Heart right ventricle (tissue), 16 donors: ENCODE results near the gene HYAL3. TPM values are rescaled to one million over a fixed set of nuclear protein-coding genes. Genes with fewer than 3 reads are reported as not detected.
A peak's percentile ranks its signal among the peaks of the same experiment; 100 is the strongest.

Experiments used
- ATAC-seq, 8 donors: fragments of 200-7000 bp; cut with Tn5 transposase; one replicate each; pipeline ENCODE4 v1.9.1; 2020; ENCODE audit warnings: mild to moderate bottlenecking in 8 of 8, moderate library complexity in 8 of 8, moderate number of reproducible peaks in 1 of 8
- DNase-seq, 2 donors: peaks; one replicate each; pipeline ENCODE4 v3.0.0-alpha.2; 2020
- H3K27ac ChIP-seq, 10 donors: fragments of 200-600 bp; sonication (generic) in 2 of 10; one replicate each; pipeline versions ENCODE4 v1.5.0 to v1.8.0; 2020 to 2022; ENCODE audit warnings: mild to moderate bottlenecking in 3 of 10
- H3K27me3 ChIP-seq, 7 donors: fragments of 200-600 bp; one replicate each; pipeline ENCODE4 v1.8.0; 2021 to 2022; ENCODE audit warnings: mild to moderate bottlenecking in 2 of 7
- H3K36me3 ChIP-seq, 9 donors: fragments of 200-600 bp; sonication (generic) in 1 of 9; one replicate each; pipeline versions ENCODE4 v1.5.0 to v1.8.0; 2020 to 2022; ENCODE audit warnings: mild to moderate bottlenecking in 2 of 9
- H3K4me1 ChIP-seq, 9 donors: fragments of 200-600 bp; sonication (generic) in 1 of 9; one replicate each; pipeline versions ENCODE4 v1.5.0 to v1.8.0; 2020 to 2022; ENCODE audit warnings: mild to moderate bottlenecking in 4 of 9
- H3K4me3 ChIP-seq, 10 donors: fragments of 200-600 bp; sonication (generic) in 2 of 10; one replicate each; pipeline versions ENCODE4 v1.5.0 to v1.8.0; 2020 to 2022; ENCODE audit warnings: mild to moderate bottlenecking in 7 of 10, moderate library complexity in 2 of 10
- H3K9me3 ChIP-seq, 11 donors: fragments of 200-600 bp in 10 of 11; sonication (generic) in 2 of 11; one replicate each; pipeline versions ENCODE4 v1.5.0 to v1.8.0; 2013 to 2022; ENCODE audit warnings: mild to moderate bottlenecking in 2 of 11, control low read depth in 1 of 11, moderate library complexity in 1 of 11
- CTCF ChIP-seq, 9 donors: fragments of 200-600 bp; sonication (generic) in 2 of 9; IDR thresholded peaks; one replicate each; pipeline versions ENCODE4 v1.5.0 to v1.8.0; 2021 to 2022; ENCODE audit warnings: antibody characterized with exemption in 9 of 9, mild to moderate bottlenecking in 5 of 9, moderate library complexity in 1 of 9
- WGBS, 2 donors: extraction: QIAGEN DNeasy Blood & Tissue Kit; methylation state at CpG; one replicate each; pipeline ENCODE4 v1.1.7; 2013; ENCODE audit warnings: inconsistent platforms in 1 of 2; 5-methylcytosine and 5-hydroxymethylcytosine counted together
- intact Hi-C, 10 donors: fragments of 100-400 bp; cut with DNase I; formaldehyde crosslinking; loops; one replicate each; pipeline versions ENCODE4 v1.11.1 to v1.14.2; 2022
- polyA plus RNA-seq, 2 donors: library from polyadenylated mRNA; stranded (reverse); fragments of 200-250 nt; gene quantifications; one replicate each; pipeline ENCODE4 v1.2.3, GENCODE V29; 2013
- total RNA-seq, 10 donors: library from RNA; stranded (reverse); fragmentation: NEBNext Ultra II Directional in 3 of 10; extraction: Animal tissue kit (Norgen Biotek cat#: 25700) in 3 of 10; gene quantifications; one replicate each; pipeline versions ENCODE4 v1.2.1 to v1.2.4, GENCODE V29; 2021 to 2023
- donor health status: Arrhythmogenic right ventricular cardiomyopathy.
- donor health status: ischemic (EF 13 %, LVEDD 7.1; RV severe dilation, severe dysfunction).
- donor health status: healthy with polysubstance abuse.
- donor health status: DM: no; HTN: yes; CAD: no.
- donor health status: DM: no; HTN: no; CAD: no.
- donor health status: ischemic (EF 25% LVEDD 6.9; RV normal size, moderate dysfunction).
- donor health status: ischemic (EF 25% LVEDD 5.7; RV mildly dilated, moderate dysfunction).
- donor health status: healthy.
- donor health status: DM: yes; HTN: yes; CAD: no.
- donor health status: Ischemic cardiomyopathy.
- donor health status: ischemic (EF 35%, LVEDD 5.7; RV mildly dilated, moderate dysfunction).
- donor health status: nonischemic (EF 11% LVEDD 7.7; RV severe dilation, severe dysfunction).
- donor health status: DM: yes; HTN: yes; CAD: no.
- donor health status: PGD.
- donor health status: ischemic (EF 29% LVEDD 5.4; RV normal size, mild dysfunction).
- donor health status: nonischemic (EF 23%, LVEDD 6.1; RV moderate dilation, normal function).

Gene HYAL3
- total and polyA plus RNA-seq, 12 donors: 0.80 to 3.0 (median 2.0) TPM

- Histone ChIP-seq H3K27me3 (no peaks in the 10 kb centered on the region), H3K27ac (peak overlapping the region in 1 of 10 donors; percentile 26), H3K36me3 (peaks cover 0 to 16% (median 0%) of the 10 kb centered on the region in 9 donors), H3K4me3 (no peak overlapping the region), H3K9me3 (peaks cover 0 to 7% (median 0%) of the 10 kb centered on the region in 11 donors), H3K4me1 (peaks cover 14 to 44% (median 38%) of the 10 kb centered on the region in 9 donors)
- no peak for ATAC-seq
- no peak for TF ChIP-seq CTCF (IDR thresholded peaks at IDR 0.05)
- intact Hi-C loops: loop anchor here in 1 of 10 donors (5.0 kb wide), 1 partner anchor 33 kb away; no protein-coding TSS in a partner anchor
- no peak for DNase-seq
These were observed 5.4 kb upstream of the HYAL3 start for GRCh38 chr3:50304601-50305000.

GRCh38 chr3:50303013-50303815 lies 4.0 kb upstream of the HYAL3 start, which contains the start of gene HYAL1:
TSS of gene HYAL1 (minus strand) at chr3:50303574. CDS start at chr3:50302956, 618 bp downstream.
- Histone ChIP-seq H3K9me3 (no peaks in the 10 kb centered on the region), H3K4me3 (peak within 1 kb of the TSS; percentile 45 to 82 (median 56)), H3K4me1 (peaks cover 20 to 53% (median 45%) of the 10 kb centered on the region in 9 donors), H3K27ac (peak within 1 kb of the TSS; percentile 66 to 95 (median 94)), H3K27me3 (no peaks in the 10 kb centered on the region), H3K36me3 (peaks cover 0 to 12% (median 0%) of the 10 kb centered on the region in 9 donors)
- intact Hi-C loops: loop anchor here in 2 of 10 donors (1.0 to 5.0 kb wide), 2 partner anchors 18 to 34 kb away; no protein-coding TSS in a partner anchor
- ATAC-seq (peak; percentile 32 to 69 (median 56)), DNase-seq (peak; percentile 90 to 91)
- WGBS, 2 donors: 26 to 33% methylated on average over 14 of the region's 14 CpGs
- peak in 7 of 9 donors; percentile 22 to 60 (median 31) for TF ChIP-seq CTCF (IDR thresholded peaks at IDR 0.05)

DNA sequence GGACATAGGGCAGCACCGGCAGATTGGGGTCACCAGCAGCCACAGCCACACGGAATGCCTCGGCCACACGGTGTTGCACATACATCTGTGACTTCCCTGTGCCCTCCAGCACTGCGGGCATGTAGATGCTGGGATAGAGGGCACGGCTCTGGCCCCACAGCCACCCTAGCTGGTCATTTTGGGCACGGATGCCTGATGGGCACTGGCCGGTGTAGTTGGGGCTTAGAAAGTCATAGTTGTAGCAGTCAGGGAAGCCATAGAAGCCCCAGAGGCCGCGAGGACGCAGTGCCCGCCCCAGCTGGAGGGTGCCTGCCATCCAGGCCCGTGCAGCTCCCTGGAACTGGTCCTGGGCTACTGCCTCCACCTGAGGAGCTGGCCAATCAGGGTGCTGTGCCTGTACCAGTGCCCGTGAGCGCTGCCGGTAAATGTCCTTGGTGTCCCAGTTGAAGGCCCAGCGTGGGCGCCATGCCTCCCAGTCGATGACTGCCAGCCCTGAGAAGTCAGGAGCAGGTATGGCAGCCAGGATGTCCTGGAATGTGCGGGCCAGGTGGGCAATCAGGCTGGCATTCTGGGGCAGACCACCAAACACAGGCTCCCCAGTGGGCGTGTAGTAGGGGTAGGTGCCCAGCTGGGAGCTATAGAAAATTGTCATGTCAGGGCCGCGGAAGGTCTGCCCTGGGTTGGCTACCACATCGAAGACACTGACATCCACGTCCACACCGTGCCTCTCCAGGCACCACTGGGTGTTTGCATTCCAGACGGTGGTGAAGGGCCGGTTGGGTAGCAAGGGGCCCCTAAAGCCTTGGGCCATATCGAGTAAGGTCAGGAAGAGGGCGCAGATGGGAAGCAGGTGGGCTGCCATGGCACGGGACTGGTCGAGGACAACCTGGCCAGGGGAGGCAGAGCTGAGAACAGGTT lies 3.1 kb upstream of the HYAL3 start:
- Histone ChIP-seq H3K4me1 (peaks cover 22 to 59% (median 52%) of the 10 kb centered on the region in 9 donors), H3K27ac (peak overlapping the region; percentile 66 to 95 (median 94)), H3K36me3 (peaks cover 0 to 15% (median 0%) of the 10 kb centered on the region in 9 donors), H3K4me3 (peak overlapping the region; percentile 45 to 82 (median 56)), H3K9me3 (no peaks in the 10 kb centered on the region), H3K27me3 (no peaks in the 10 kb centered on the region)
- DNase-seq (no peak), ATAC-seq (no peak)
- 72 to 85% methylated on average over 32 of the region's 32 CpGs for WGBS, 2 donors
- no peak for TF ChIP-seq CTCF (IDR thresholded peaks at IDR 0.05)
- intact Hi-C loops: loop anchor here in 2 of 10 donors (1.0 to 5.0 kb wide), 2 partner anchors 19 to 35 kb away; no protein-coding TSS in a partner anchor
